Measurements from ENCODE around the gene TMUB1. TPM values are rescaled to one million over a fixed set of nuclear protein-coding genes. Genes with fewer than 3 reads are reported as not detected.

The TMUB1 gene
- total and polyA plus RNA-seq, 4 donors: 8.5 to 57.2 (median 38.0) TPM

- Histone ChIP-seq H3K4me3 (ENCODE audit: low read depth, low read length) (peak overlapping the region; percentile 5), H3K36me3 (ENCODE audit: control insufficient read depth, insufficient read depth, low read length) (peaks cover 50% of the 10 kb centered on the region), H3K27ac (ENCODE audit: low read depth, low read length) (no peak overlapping the region), H3K4me1 (ENCODE audit: control insufficient read depth, insufficient read depth, low read length) (peaks cover 50% of the 10 kb centered on the region), H3K27me3 (ENCODE audit: control insufficient read depth, insufficient read depth, low read length) (peaks cover 2% of the 10 kb centered on the region), H3K9me3 (ENCODE audit: control insufficient read depth, insufficient read depth, low read length) (no peaks in the 10 kb centered on the region)
- DNase-seq (ENCODE audit: low read depth in 4 of 6, low spot score in 6 of 6): peak in 2 of 6 donors; percentile 35 to 72
- 21% methylated on average over 23 of the region's 43 CpGs for WGBS (ENCODE audit: insufficient coverage)
Measured at GRCh38 chr7:151062399-151063211, 20.7 kb downstream of the TMUB1 start.

GRCh38 chr7:151062111-151062398 is 21.2 kb downstream of the TMUB1 start:
- Histone ChIP-seq H3K27ac (ENCODE audit: low read depth, low read length) (no peak overlapping the region), H3K4me1 (ENCODE audit: control insufficient read depth, insufficient read depth, low read length) (peaks cover 56% of the 10 kb centered on the region), H3K36me3 (ENCODE audit: control insufficient read depth, insufficient read depth, low read length) (peaks cover 45% of the 10 kb centered on the region), H3K4me3 (ENCODE audit: low read depth, low read length) (no peak overlapping the region), H3K27me3 (ENCODE audit: control insufficient read depth, insufficient read depth, low read length) (peaks cover 2% of the 10 kb centered on the region), H3K9me3 (ENCODE audit: control insufficient read depth, insufficient read depth, low read length) (no peaks in the 10 kb centered on the region)
- WGBS (ENCODE audit: insufficient coverage): 52% methylated on average over 10 of the region's 11 CpGs
- no peak for DNase-seq (ENCODE audit: low read depth in 4 of 6, low spot score in 6 of 6)

GRCh38 chr7:151061213-151062110 is 21.8 kb downstream of the TMUB1 start:
- Histone ChIP-seq H3K4me1 (ENCODE audit: control insufficient read depth, insufficient read depth, low read length) (peaks cover 62% of the 10 kb centered on the region), H3K9me3 (ENCODE audit: control insufficient read depth, insufficient read depth, low read length) (no peaks in the 10 kb centered on the region), H3K4me3 (ENCODE audit: low read depth, low read length) (peak overlapping the region; percentile 78), H3K27me3 (ENCODE audit: control insufficient read depth, insufficient read depth, low read length) (peaks cover 2% of the 10 kb centered on the region), H3K27ac (ENCODE audit: low read depth, low read length) (peak overlapping the region; percentile 61), H3K36me3 (ENCODE audit: control insufficient read depth, insufficient read depth, low read length) (peaks cover 39% of the 10 kb centered on the region)
- 35% methylated on average over 32 of the region's 33 CpGs for WGBS (ENCODE audit: insufficient coverage)
- DNase-seq (ENCODE audit: low read depth in 4 of 6, low spot score in 6 of 6): no peak

- Histone ChIP-seq H3K9me3 (ENCODE audit: control insufficient read depth, insufficient read depth, low read length) (no peaks in the 10 kb centered on the region), H3K4me1 (ENCODE audit: control insufficient read depth, insufficient read depth, low read length) (peaks cover 69% of the 10 kb centered on the region), H3K4me3 (ENCODE audit: low read depth, low read length) (peak overlapping the region; percentile 78), H3K36me3 (ENCODE audit: control insufficient read depth, insufficient read depth, low read length) (peaks cover 31% of the 10 kb centered on the region), H3K27me3 (ENCODE audit: control insufficient read depth, insufficient read depth, low read length) (peaks cover 2% of the 10 kb centered on the region), H3K27ac (ENCODE audit: low read depth, low read length) (peak overlapping the region; percentile 85)
- WGBS (ENCODE audit: insufficient coverage): 24% methylated on average over 5 of the region's 21 CpGs
- DNase-seq (ENCODE audit: low read depth in 4 of 6, low spot score in 6 of 6): peak in 2 of 6 donors; percentile 51 to 59
Measured at GRCh38 chr7:151060416-151061212, 22.7 kb downstream of the TMUB1 start.

GRCh38 chr7:151060113-151060415 is 23.2 kb downstream of the TMUB1 start:
- peaks cover 71% of the 10 kb centered on the region for H3K4me1 ChIP-seq (ENCODE audit: control insufficient read depth, insufficient read depth, low read length)

GRCh38 chr7:151059367-151060112 is 23.8 kb downstream of the TMUB1 start, which contains the start of gene SLC4A2:
Gene SLC4A2 (plus strand): TSS chr7:151059589. CDS start chr7:151061988, 2,399 bp downstream.
- WGBS (ENCODE audit: insufficient coverage): 0% methylated on average over 71 of the region's 75 CpGs

More at GRCh38 chr7:151060113-151060415, 23.2 kb downstream of the TMUB1 start:
- Histone ChIP-seq H3K9me3 (ENCODE audit: control insufficient read depth, insufficient read depth, low read length) (no peaks in the 10 kb centered on the region), H3K27me3 (ENCODE audit: control insufficient read depth, insufficient read depth, low read length) (peaks cover 2% of the 10 kb centered on the region), H3K36me3 (ENCODE audit: control insufficient read depth, insufficient read depth, low read length) (peaks cover 31% of the 10 kb centered on the region), H3K27ac (ENCODE audit: low read depth, low read length) (peak overlapping the region; percentile 85), H3K4me3 (ENCODE audit: low read depth, low read length) (peak overlapping the region; percentile 78)
- DNase-seq (ENCODE audit: low read depth in 4 of 6, low spot score in 6 of 6): no peak
- WGBS (ENCODE audit: insufficient coverage): 0% methylated on average over 17 of the region's 17 CpGs

GRCh38 chr7:151058781-151059366 is 24.4 kb downstream of the TMUB1 start:
- Histone ChIP-seq H3K27ac (ENCODE audit: low read depth, low read length) (peak overlapping the region; percentile 99), H3K9me3 (ENCODE audit: control insufficient read depth, insufficient read depth, low read length) (no peaks in the 10 kb centered on the region), H3K27me3 (ENCODE audit: control insufficient read depth, insufficient read depth, low read length) (peaks cover 2% of the 10 kb centered on the region), H3K36me3 (ENCODE audit: control insufficient read depth, insufficient read depth, low read length) (peaks cover 31% of the 10 kb centered on the region), H3K4me3 (ENCODE audit: low read depth, low read length) (peak overlapping the region; percentile 82), H3K4me1 (ENCODE audit: control insufficient read depth, insufficient read depth, low read length) (peaks cover 71% of the 10 kb centered on the region)
- DNase-seq (ENCODE audit: low read depth in 4 of 6, low spot score in 6 of 6): peak in 3 of 6 donors; percentile 29 to 79 (median 60)
- 2% methylated on average over 12 of the region's 18 CpGs for WGBS (ENCODE audit: insufficient coverage)

More at GRCh38 chr7:151059367-151060112, 23.8 kb downstream of the TMUB1 start, which contains the start of gene SLC4A2:
- peak in 3 of 6 donors; percentile 69 to 94 (median 84) for DNase-seq (ENCODE audit: low read depth in 4 of 6, low spot score in 6 of 6)
- Histone ChIP-seq H3K36me3 (ENCODE audit: control insufficient read depth, insufficient read depth, low read length) (peaks cover 31% of the 10 kb centered on the region), H3K4me1 (ENCODE audit: control insufficient read depth, insufficient read depth, low read length) (peaks cover 71% of the 10 kb centered on the region), H3K27me3 (ENCODE audit: control insufficient read depth, insufficient read depth, low read length) (peaks cover 2% of the 10 kb centered on the region), H3K27ac (ENCODE audit: low read depth, low read length) (peak within 1 kb of the TSS; percentile 99), H3K4me3 (ENCODE audit: low read depth, low read length) (peak within 1 kb of the TSS; percentile 82), H3K9me3 (ENCODE audit: control insufficient read depth, insufficient read depth, low read length) (no peaks in the 10 kb centered on the region)

- peak; percentile 96 to 100 (median 98) for DNase-seq (ENCODE audit: low read depth in 4 of 6, low spot score in 6 of 6)
- H3K4me3 ChIP-seq (ENCODE audit: low read depth, low read length): peak overlapping the region; percentile 82
- H3K27ac ChIP-seq (ENCODE audit: low read depth, low read length): peak overlapping the region; percentile 99
- peaks cover 38% of the 10 kb centered on the region for H3K36me3 ChIP-seq (ENCODE audit: control insufficient read depth, insufficient read depth, low read length)
- no peaks in the 10 kb centered on the region for H3K9me3 ChIP-seq (ENCODE audit: control insufficient read depth, insufficient read depth, low read length)
- H3K27me3 ChIP-seq (ENCODE audit: control insufficient read depth, insufficient read depth, low read length): peaks cover 2% of the 10 kb centered on the region
- H3K4me1 ChIP-seq (ENCODE audit: control insufficient read depth, insufficient read depth, low read length): peaks cover 68% of the 10 kb centered on the region
- WGBS (ENCODE audit: insufficient coverage): under 1% methylated on average over 39 of the region's 46 CpGs
Measured at GRCh38 chr7:151057989-151058780, 25.1 kb downstream of the TMUB1 start.

Measured in spinal cord (tissue), 10 donors.